ENCODE measurements around the gene OASL.

The OASL gene

DNA sequence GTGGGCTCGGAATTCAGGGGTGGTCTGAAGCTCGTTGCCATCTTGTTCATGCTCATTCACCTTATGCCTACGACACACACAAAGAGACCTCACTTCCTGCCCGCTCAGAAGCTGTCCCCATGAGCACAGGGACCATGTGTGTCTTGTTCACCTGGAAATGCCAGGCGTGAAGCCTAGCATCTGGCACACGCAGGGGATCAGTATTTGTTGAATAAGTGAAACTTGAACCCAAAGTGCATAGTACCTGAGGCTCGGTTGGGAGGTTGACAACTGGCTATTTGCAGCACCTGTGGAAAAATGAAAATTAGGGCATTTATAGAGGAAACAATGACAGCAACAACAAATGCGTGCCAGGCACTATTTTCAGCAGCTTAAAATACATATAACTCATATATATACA is 28.2 kb downstream of the OASL start:
- Histone ChIP-seq H3K4me3 (ENCODE audit: low read depth, low read length) (no peak overlapping the region), H2AK5ac (ENCODE audit: low read length) (no peak overlapping the region), H3K79me1 (ENCODE audit: low read length) (no peaks in the 10 kb centered on the region), H3K4me2 (ENCODE audit: low read length) (no peak overlapping the region), H2BK5ac (ENCODE audit: low read depth, low read length, poor library complexity) (no peak overlapping the region), H3K27ac (ENCODE audit: low read depth, low read length) (no peak overlapping the region), H3K9me3 (ENCODE audit: insufficient read depth, low read depth, low read length) (no peaks in the 10 kb centered on the region), H3K18ac (ENCODE audit: low read length) (no peak overlapping the region), H4K12ac (ENCODE audit: low read depth, low read length) (no peak overlapping the region), H3K9ac (ENCODE audit: low read length) (no peak overlapping the region), H4K91ac (ENCODE audit: low read depth, low read length) (no peak overlapping the region), H2AFZ (ENCODE audit: insufficient read depth, low read length, poor library complexity) (no peak overlapping the region), H3K79me2 (ENCODE audit: control insufficient read depth, insufficient read depth, low read length, poor library complexity) (peaks cover 2% of the 10 kb centered on the region), H3K36me3 (ENCODE audit: control insufficient read depth in 1 of 2, insufficient read depth in 2 of 2, low read length in 2 of 2) (peaks cover 11 to 32% of the 10 kb centered on the region in 2 experiments), H3K4ac (ENCODE audit: low read depth, low read length) (no peak overlapping the region), H3K23ac (ENCODE audit: low read length) (no peak overlapping the region), H2BK12ac (ENCODE audit: low read length) (no peak overlapping the region), H4K8ac (ENCODE audit: low read depth, low read length) (no peak overlapping the region), H3K14ac (ENCODE audit: low read length) (no peak overlapping the region), H3K4me1 (ENCODE audit: control insufficient read depth in 1 of 2, insufficient read depth in 2 of 2, low read length in 2 of 2) (no peaks in the 10 kb centered on the region), H2BK120ac (ENCODE audit: insufficient read depth, low read length, poor library complexity) (no peak overlapping the region), H3K27me3 (ENCODE audit: insufficient read depth, low read length) (no peaks in the 10 kb centered on the region)
- WGBS (ENCODE audit: extremely low coverage, insufficient coverage, insufficient read length): no CpG with 5 or more reads among the region's 8 CpGs
- DNase-seq: no peak

DNA sequence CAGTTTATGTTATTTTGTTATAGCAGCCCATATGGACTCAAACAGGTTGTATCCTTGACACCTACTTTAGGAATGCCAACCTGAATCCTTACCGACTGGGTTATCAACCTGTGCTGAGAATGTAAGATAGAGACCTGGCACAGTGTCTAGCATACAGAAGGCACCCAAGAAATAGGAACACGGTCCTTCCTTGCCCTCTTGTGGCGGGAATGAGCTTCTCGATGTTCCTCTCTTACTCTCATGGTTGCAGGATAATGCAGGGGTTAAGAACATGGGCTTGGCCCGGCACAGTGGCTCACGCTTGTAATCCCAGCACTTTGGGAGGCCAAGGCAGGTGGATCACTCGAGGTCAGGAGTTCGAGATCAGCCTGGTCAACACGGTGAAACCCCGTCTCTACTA is 29.3 kb downstream of the OASL start:
- no peak overlapping the region for H3K27ac ChIP-seq (ENCODE audit: low read depth, low read length)
- H3K18ac ChIP-seq (ENCODE audit: low read length): no peak overlapping the region
- DNase-seq: peak; percentile 26 to 80
- no peak overlapping the region for H3K14ac ChIP-seq (ENCODE audit: low read length)
- H2AK5ac ChIP-seq (ENCODE audit: low read length): no peak overlapping the region
- no peak overlapping the region for H4K8ac ChIP-seq (ENCODE audit: low read depth, low read length)
- no peak overlapping the region for H2BK12ac ChIP-seq (ENCODE audit: low read length)
- H2BK5ac ChIP-seq (ENCODE audit: low read depth, low read length, poor library complexity): no peak overlapping the region
- H3K9me3 ChIP-seq (ENCODE audit: insufficient read depth, low read depth, low read length): no peaks in the 10 kb centered on the region
- no peaks in the 10 kb centered on the region for H3K79me2 ChIP-seq (ENCODE audit: control insufficient read depth, insufficient read depth, low read length, poor library complexity)
- no peak overlapping the region for H4K12ac ChIP-seq (ENCODE audit: low read depth, low read length)
- no peak overlapping the region for H2AFZ ChIP-seq (ENCODE audit: insufficient read depth, low read length, poor library complexity)
- H2BK120ac ChIP-seq (ENCODE audit: insufficient read depth, low read length, poor library complexity): no peak overlapping the region
- no peaks in the 10 kb centered on the region for H3K4me1 ChIP-seq (ENCODE audit: control insufficient read depth in 1 of 2, insufficient read depth in 2 of 2, low read length in 2 of 2)
- peaks cover 13 to 38% of the 10 kb centered on the region in 2 experiments for H3K36me3 ChIP-seq (ENCODE audit: control insufficient read depth in 1 of 2, insufficient read depth in 2 of 2, low read length in 2 of 2)
- H3K79me1 ChIP-seq (ENCODE audit: low read length): no peaks in the 10 kb centered on the region
- no peaks in the 10 kb centered on the region for H3K27me3 ChIP-seq (ENCODE audit: insufficient read depth, low read length)
- H3K9ac ChIP-seq (ENCODE audit: low read length): no peak overlapping the region
- no peak overlapping the region for H3K4ac ChIP-seq (ENCODE audit: low read depth, low read length)
- H3K4me2 ChIP-seq (ENCODE audit: low read length): no peak overlapping the region
- no peak overlapping the region for H4K91ac ChIP-seq (ENCODE audit: low read depth, low read length)
- no peak overlapping the region for H3K4me3 ChIP-seq (ENCODE audit: low read depth, low read length)
- no CpG with 5 or more reads among the region's 10 CpGs for WGBS (ENCODE audit: extremely low coverage, insufficient coverage, insufficient read length)
- H3K23ac ChIP-seq (ENCODE audit: low read length): no peak overlapping the region

DNA sequence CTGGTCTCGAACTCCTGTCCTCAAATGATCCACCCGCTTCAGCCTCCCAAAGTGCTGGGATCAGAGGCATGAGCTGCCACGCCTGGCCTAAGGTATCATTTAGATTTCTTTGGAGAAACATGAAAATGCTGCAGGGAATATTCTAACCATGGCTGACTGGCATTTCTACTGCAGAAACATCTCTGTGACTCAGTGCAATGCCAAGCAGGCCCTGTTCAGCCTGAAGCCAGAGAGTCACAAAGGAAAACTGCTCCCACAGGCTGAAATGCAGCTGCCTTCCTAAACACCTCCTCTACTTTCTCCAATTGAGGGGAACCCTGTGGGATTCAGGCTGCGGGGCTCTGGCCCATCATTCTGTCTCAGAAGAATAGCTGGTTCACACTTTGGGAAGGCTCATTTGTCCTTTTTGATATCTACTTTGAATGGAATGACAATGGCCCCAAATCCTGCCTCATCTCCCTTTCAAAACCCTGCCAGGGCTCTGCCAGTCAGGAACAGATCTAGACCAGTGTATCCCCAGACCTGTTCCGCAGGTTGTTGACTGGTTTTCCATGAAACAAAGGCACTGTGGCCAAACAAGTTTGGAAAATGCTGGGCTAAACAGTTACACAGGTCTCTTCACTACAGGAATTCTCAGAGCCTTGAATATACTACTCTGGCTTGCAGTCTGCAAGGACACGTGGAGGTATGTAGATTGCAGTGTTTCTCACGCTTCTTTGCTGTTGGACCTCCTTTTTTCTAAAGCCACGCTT is 30.5 kb downstream of the OASL start:
- Histone ChIP-seq H4K8ac (ENCODE audit: low read depth, low read length) (no peak overlapping the region), H3K79me2 (ENCODE audit: control insufficient read depth, insufficient read depth, low read length, poor library complexity) (no peaks in the 10 kb centered on the region), H2BK5ac (ENCODE audit: low read depth, low read length, poor library complexity) (no peak overlapping the region), H3K27me3 (ENCODE audit: insufficient read depth, low read length) (no peaks in the 10 kb centered on the region), H4K12ac (ENCODE audit: low read depth, low read length) (no peak overlapping the region), H2BK120ac (ENCODE audit: insufficient read depth, low read length, poor library complexity) (no peak overlapping the region), H3K79me1 (ENCODE audit: low read length) (no peaks in the 10 kb centered on the region), H2AFZ (ENCODE audit: insufficient read depth, low read length, poor library complexity) (no peak overlapping the region), H3K9ac (ENCODE audit: low read length) (no peak overlapping the region), H3K4me3 (ENCODE audit: low read depth, low read length) (no peak overlapping the region), H4K91ac (ENCODE audit: low read depth, low read length) (no peak overlapping the region), H3K36me3 (ENCODE audit: control insufficient read depth in 1 of 2, insufficient read depth in 2 of 2, low read length in 2 of 2) (peaks cover 24 to 50% of the 10 kb centered on the region in 2 experiments), H2BK12ac (ENCODE audit: low read length) (no peak overlapping the region), H3K23ac (ENCODE audit: low read length) (no peak overlapping the region), H3K18ac (ENCODE audit: low read length) (no peak overlapping the region), H3K4me1 (ENCODE audit: control insufficient read depth in 1 of 2, insufficient read depth in 2 of 2, low read length in 2 of 2) (no peaks in the 10 kb centered on the region), H2AK5ac (ENCODE audit: low read length) (no peak overlapping the region), H3K4me2 (ENCODE audit: low read length) (no peak overlapping the region), H3K4ac (ENCODE audit: low read depth, low read length) (no peak overlapping the region), H3K27ac (ENCODE audit: low read depth, low read length) (no peak overlapping the region), H3K9me3 (ENCODE audit: insufficient read depth, low read depth, low read length) (no peaks in the 10 kb centered on the region), H3K14ac (ENCODE audit: low read length) (no peak overlapping the region)
- no CpG with 5 or more reads among the region's 8 CpGs for WGBS (ENCODE audit: extremely low coverage, insufficient coverage, insufficient read length)
- peak; percentile 9 to 51 for DNase-seq

DNA sequence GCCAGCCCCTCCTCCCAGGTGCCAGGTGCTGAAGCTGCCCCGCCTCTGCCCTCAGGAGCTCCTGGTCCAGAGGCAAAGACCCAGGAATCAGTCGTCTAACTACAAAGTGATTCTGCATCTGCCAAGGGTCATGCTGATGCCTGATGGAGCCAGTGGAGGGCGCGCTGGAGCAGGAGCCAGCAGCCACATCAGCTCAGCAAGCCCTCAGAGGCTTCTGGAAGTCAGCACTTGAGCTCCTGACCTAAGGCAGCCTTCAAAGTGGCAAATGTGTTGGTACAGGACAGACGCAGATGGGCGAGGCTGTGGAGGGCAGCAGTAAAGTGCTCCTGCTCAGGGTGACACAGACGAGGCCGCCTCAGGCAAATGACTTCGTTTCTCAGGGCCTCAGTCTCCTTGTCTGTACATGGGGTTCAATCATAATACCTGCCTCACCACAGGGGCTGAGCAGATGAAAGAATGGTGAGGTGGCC is 33.7 kb downstream of the OASL start:
- Histone ChIP-seq H3K9me3 (ENCODE audit: insufficient read depth, low read depth, low read length) (no peaks in the 10 kb centered on the region), H3K36me3 (ENCODE audit: control insufficient read depth in 1 of 2, insufficient read depth in 2 of 2, low read length in 2 of 2) (peaks cover 25 to 36% of the 10 kb centered on the region in 2 experiments), H3K23ac (ENCODE audit: low read length) (no peak overlapping the region)

More for the DNA sequence above, 33.7 kb downstream of the OASL start:
- Histone ChIP-seq H2AK5ac (ENCODE audit: low read length) (no peak overlapping the region), H3K4ac (ENCODE audit: low read depth, low read length) (no peak overlapping the region), H2BK12ac (ENCODE audit: low read length) (no peak overlapping the region), H4K91ac (ENCODE audit: low read depth, low read length) (no peak overlapping the region), H2BK120ac (ENCODE audit: insufficient read depth, low read length, poor library complexity) (no peak overlapping the region), H2AFZ (ENCODE audit: insufficient read depth, low read length, poor library complexity) (no peak overlapping the region), H3K4me2 (ENCODE audit: low read length) (no peak overlapping the region), H3K4me3 (ENCODE audit: low read depth, low read length) (no peak overlapping the region), H3K79me2 (ENCODE audit: control insufficient read depth, insufficient read depth, low read length, poor library complexity) (no peaks in the 10 kb centered on the region), H4K8ac (ENCODE audit: low read depth, low read length) (no peak overlapping the region), H3K9ac (ENCODE audit: low read length) (no peak overlapping the region), H3K27ac (ENCODE audit: low read depth, low read length) (no peak overlapping the region), H3K4me1 (ENCODE audit: control insufficient read depth in 1 of 2, insufficient read depth in 2 of 2, low read length in 2 of 2) (peaks cover under 1 to 6% of the 10 kb centered on the region in 2 experiments), H2BK5ac (ENCODE audit: low read depth, low read length, poor library complexity) (no peak overlapping the region), H3K27me3 (ENCODE audit: insufficient read depth, low read length) (no peaks in the 10 kb centered on the region), H3K79me1 (ENCODE audit: low read length) (no peaks in the 10 kb centered on the region), H3K14ac (ENCODE audit: low read length) (no peak overlapping the region), H3K18ac (ENCODE audit: low read length) (no peak overlapping the region), H4K12ac (ENCODE audit: low read depth, low read length) (no peak overlapping the region)
- WGBS (ENCODE audit: extremely low coverage, insufficient coverage, insufficient read length): no CpG with 5 or more reads among the region's 9 CpGs
- DNase-seq: peak; percentile 23 to 56

Measured in trophoblast cell (in vitro differentiated cells and primary cell).